Activated naive CD4-positive, alpha-beta T cell (primary cell): ENCODE results near the gene PRPF6.
A peak's percentile ranks its signal among the peaks of the same experiment; 100 is the strongest.
"Not testable (repeated sequence)": the region's sequence is repeated elsewhere in the genome, so short reads cannot be mapped to it uniquely, and the experiment has no call there.

Experiments
- DNase-seq, 4 experiments: peaks; one replicate each; lab custom pipeline; 2025; lab: John Stamatoyannopoulos, UW

The PRPF6 gene

GRCh38 chr20:63960654-63961621 is 20.0 kb upstream of the PRPF6 start:
- not testable (repeated sequence) for DNase-seq

- DNase-seq = no peak
These were observed 19.1 kb upstream of the PRPF6 start for GRCh38 chr20:63961664-63962425.

GRCh38 chr20:63962426-63963347 is 18.2 kb upstream of the PRPF6 start:
- no peak for DNase-seq

GRCh38 chr20:63963348-63963741 is 17.6 kb upstream of the PRPF6 start:
- no peak for DNase-seq

- no peak for DNase-seq
These were observed 17.1 kb upstream of the PRPF6 start for GRCh38 chr20:63963784-63964301.

GRCh38 chr20:63964412-63964811 is 16.5 kb upstream of the PRPF6 start:
- DNase-seq = no peak

GRCh38 chr20:63966172-63966943 is 14.6 kb upstream of the PRPF6 start:
- no peak for DNase-seq

- no peak for DNase-seq
These were observed 14.0 kb upstream of the PRPF6 start for GRCh38 chr20:63966944-63967322.

GRCh38 chr20:63967330-63968135 is 13.4 kb upstream of the PRPF6 start:
- DNase-seq = no peak

GRCh38 chr20:63968136-63968927 is 12.6 kb upstream of the PRPF6 start:
- no peak for DNase-seq

GRCh38 chr20:63968928-63969760 is 11.8 kb upstream of the PRPF6 start:
- peak in 1 of 4 experiments; percentile 39 for DNase-seq

GRCh38 chr20:63969838-63970713 is 10.9 kb upstream of the PRPF6 start, which contains the start of gene ZNF512B:
TSS of gene ZNF512B (minus strand) at chr20:63969930. CDS start at chr20:63967950, 1,980 bp downstream.
- DNase-seq = peak in 2 of 4 experiments; percentile 41 to 69

- no peak for DNase-seq
These were observed 10.1 kb upstream of the PRPF6 start for GRCh38 chr20:63970714-63971431.

- DNase-seq = not testable (repeated sequence)
These were observed 9.0 kb upstream of the PRPF6 start for GRCh38 chr20:63971960-63972311.

GRCh38 chr20:63972312-63973159 is 8.4 kb upstream of the PRPF6 start:
- no peak for DNase-seq

- no peak for DNase-seq
These were observed 7.8 kb upstream of the PRPF6 start for GRCh38 chr20:63973160-63973479.
